Measurements from ENCODE around the gene CRISPLD2.

Gene CRISPLD2

GRCh38 chr16:84940670-84941551 lies 121.1 kb downstream of the CRISPLD2 start:
- H3K27ac ChIP-seq: no peak overlapping the region
- no peaks in the 10 kb centered on the region for H3K36me3 ChIP-seq
- TF ChIP-seq CTCF (IDR thresholded peaks at IDR 0.05): no peak
- no peak overlapping the region for H3K4me3 ChIP-seq (ENCODE audit: low read depth in 1 of 2, low read length in 1 of 2)
- H3K9me3 ChIP-seq: no peaks in the 10 kb centered on the region
- no peaks in the 10 kb centered on the region for H3K4me1 ChIP-seq (ENCODE audit: control insufficient read depth in 1 of 2, insufficient read depth in 1 of 2, low read depth in 1 of 2, low read length in 1 of 2)
- peaks cover 29% of the 10 kb centered on the region for H3K27me3 ChIP-seq

GRCh38 chr16:84941921-84942320 lies 122.1 kb downstream of the CRISPLD2 start:
- no peaks in the 10 kb centered on the region for H3K9me3 ChIP-seq
- peaks cover 29% of the 10 kb centered on the region for H3K27me3 ChIP-seq
- H3K27ac ChIP-seq: no peak overlapping the region
- H3K36me3 ChIP-seq: no peaks in the 10 kb centered on the region
- no peak for TF ChIP-seq CTCF (IDR thresholded peaks at IDR 0.05)
- peaks cover 3% of the 10 kb centered on the region in 2 experiments for H3K4me1 ChIP-seq (ENCODE audit: control insufficient read depth in 1 of 2, insufficient read depth in 1 of 2, low read depth in 1 of 2, low read length in 1 of 2)
- H3K4me3 ChIP-seq (ENCODE audit: low read depth in 1 of 2, low read length in 1 of 2): no peak overlapping the region

- Histone ChIP-seq H3K9me3 (no peaks in the 10 kb centered on the region), H3K4me1 (ENCODE audit: control insufficient read depth in 1 of 2, insufficient read depth in 1 of 2, low read depth in 1 of 2, low read length in 1 of 2) (peaks cover 11 to 12% of the 10 kb centered on the region in 2 experiments), H3K27ac (no peak overlapping the region), H3K4me3 (ENCODE audit: low read depth in 1 of 2, low read length in 1 of 2) (no peak overlapping the region), H3K36me3 (no peaks in the 10 kb centered on the region), H3K27me3 (peaks cover 23% of the 10 kb centered on the region)
- no peak for TF ChIP-seq CTCF (IDR thresholded peaks at IDR 0.05)
These were observed 123.0 kb downstream of the CRISPLD2 start for GRCh38 chr16:84942786-84943185.

GRCh38 chr16:84943620-84944019 lies 123.8 kb downstream of the CRISPLD2 start:
- no peak overlapping the region for H3K27ac ChIP-seq
- peaks cover 17 to 19% of the 10 kb centered on the region in 2 experiments for H3K4me1 ChIP-seq (ENCODE audit: control insufficient read depth in 1 of 2, insufficient read depth in 1 of 2, low read depth in 1 of 2, low read length in 1 of 2)
- H3K36me3 ChIP-seq: no peaks in the 10 kb centered on the region
- no peak overlapping the region for H3K4me3 ChIP-seq (ENCODE audit: low read depth in 1 of 2, low read length in 1 of 2)
- H3K27me3 ChIP-seq: peaks cover 23% of the 10 kb centered on the region
- H3K9me3 ChIP-seq: no peaks in the 10 kb centered on the region
- no peak for TF ChIP-seq CTCF (IDR thresholded peaks at IDR 0.05)

GRCh38 chr16:84947022-84947421 lies 127.2 kb downstream of the CRISPLD2 start:
- peaks cover 9% of the 10 kb centered on the region for H3K27me3 ChIP-seq
- H3K4me1 ChIP-seq (ENCODE audit: control insufficient read depth in 1 of 2, insufficient read depth in 1 of 2, low read depth in 1 of 2, low read length in 1 of 2): peaks cover 33 to 40% of the 10 kb centered on the region in 2 experiments
- H3K27ac ChIP-seq: peak overlapping the region; percentile 71
- H3K9me3 ChIP-seq: no peaks in the 10 kb centered on the region
- no peak for TF ChIP-seq CTCF (IDR thresholded peaks at IDR 0.05)
- H3K4me3 ChIP-seq (ENCODE audit: low read depth in 1 of 2, low read length in 1 of 2): no peak overlapping the region
- H3K36me3 ChIP-seq: no peaks in the 10 kb centered on the region

Measured in neutrophil (primary cell).